ELR (cell line): ENCODE measurements around the gene CFAP299.
A peak's percentile ranks its signal among the peaks of the same experiment; 100 is the strongest.
"Not testable (repeated sequence)": the region's sequence is repeated elsewhere in the genome, so short reads cannot be mapped to it uniquely, and the experiment has no call there.

Experiments
- DNase-seq: peaks from one replicate; pipeline ENCODE4 v3.0.0-alpha.2; 2015; ENCODE audit warnings: low read depth

CFAP299 gene

GRCh38 chr4:80335554-80336358 is at the start of gene CFAP299:
Gene CFAP299, plus strand, starts transcription at chr4:80335730.
- DNase-seq = peak; percentile 94

GRCh38 chr4:80286451-80286850 is 49.1 kb upstream of the CFAP299 start:
- DNase-seq = no peak

GRCh38 chr4:80290665-80291064 is 44.9 kb upstream of the CFAP299 start:
- not testable (repeated sequence) for DNase-seq

GRCh38 chr4:80294206-80294605 is 41.3 kb upstream of the CFAP299 start:
- no peak for DNase-seq

GRCh38 chr4:80295336-80295735 is 40.2 kb upstream of the CFAP299 start:
- no peak for DNase-seq

GRCh38 chr4:80295826-80296225 is 39.7 kb upstream of the CFAP299 start:
- DNase-seq = peak; percentile 35

- no peak for DNase-seq
Observed at GRCh38 chr4:80301884-80302283, 33.6 kb upstream of the CFAP299 start.

- DNase-seq = no peak
Observed at GRCh38 chr4:80302616-80303223, 32.8 kb upstream of the CFAP299 start.

GRCh38 chr4:80305466-80305865 is 30.1 kb upstream of the CFAP299 start:
- DNase-seq = peak; percentile 89

- DNase-seq = peak; percentile 89
Observed at GRCh38 chr4:80306260-80306659, 29.3 kb upstream of the CFAP299 start.

GRCh38 chr4:80307183-80307735 is 28.3 kb upstream of the CFAP299 start:
- peak; percentile 50 for DNase-seq

- DNase-seq = peak; percentile 90
Observed at GRCh38 chr4:80307774-80308465, 27.6 kb upstream of the CFAP299 start.

- no peak for DNase-seq
Observed at GRCh38 chr4:80308466-80308822, 27.1 kb upstream of the CFAP299 start.

- DNase-seq = peak; percentile 96
Observed at GRCh38 chr4:80309294-80310004, 26.1 kb upstream of the CFAP299 start.

- no peak for DNase-seq
Observed at GRCh38 chr4:80311130-80311529, 24.4 kb upstream of the CFAP299 start.

GRCh38 chr4:80312124-80312523 is 23.4 kb upstream of the CFAP299 start:
- DNase-seq = no peak

- DNase-seq = no peak
Observed at GRCh38 chr4:80313627-80314026, 21.9 kb upstream of the CFAP299 start.

GRCh38 chr4:80315848-80316247 is 19.7 kb upstream of the CFAP299 start:
- not testable (repeated sequence) for DNase-seq

- DNase-seq = no peak
Observed at GRCh38 chr4:80321341-80321740, 14.2 kb upstream of the CFAP299 start.

GRCh38 chr4:80321776-80322175 is 13.8 kb upstream of the CFAP299 start:
- DNase-seq = no peak

GRCh38 chr4:80322716-80323115 is 12.8 kb upstream of the CFAP299 start:
- peak; percentile 70 for DNase-seq

- no peak for DNase-seq
Observed at GRCh38 chr4:80324171-80324570, 11.4 kb upstream of the CFAP299 start.
